Measurements from ENCODE around the gene KPNA5. TPM values are rescaled to one million over a fixed set of nuclear protein-coding genes. Genes with fewer than 3 reads are reported as not detected.

Gene KPNA5
- total RNA-seq, 2 experiments from 2014 or later = 10.4 to 13.6 TPM

DNA sequence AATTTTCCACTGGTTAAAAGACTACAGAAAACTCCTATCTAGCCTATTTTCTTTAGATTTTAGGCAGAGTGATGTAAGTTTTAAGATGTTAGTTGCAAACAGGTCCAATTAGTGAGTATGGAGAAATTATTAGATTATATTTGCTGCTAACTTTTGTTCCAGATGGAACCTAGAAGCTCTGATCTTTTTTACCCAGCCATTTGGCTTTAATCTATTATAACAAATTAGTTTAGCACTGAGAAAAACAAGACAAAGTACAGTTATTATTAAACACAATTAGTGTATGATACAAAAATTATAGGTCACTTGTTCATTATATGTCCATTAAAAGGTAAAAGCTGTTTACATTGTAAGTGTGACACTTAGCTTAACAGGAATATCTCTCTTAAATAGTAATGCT, 82.0 kb downstream of the KPNA5 start:
- ChIA-PET POLR2A (interaction anchor here (0.6 kb wide), 1 partner anchor 191 kb away, joined by 5 read pairs; no protein-coding TSS in a partner anchor), CTCF (interaction anchor here (0.5 kb wide), 1 partner anchor 16 kb away, joined by 3 read pairs; no protein-coding TSS in a partner anchor)
- H3K27ac Mint-ChIP-seq = no peak overlapping the region
- no peak overlapping the region for H3K4me3 Mint-ChIP-seq
- intact Hi-C loops (cut with DNase I, micrococcal nuclease) = no loop called here
- H3K4me1 Mint-ChIP-seq = peaks cover 9% of the 10 kb centered on the region
- no peak for ATAC-seq
- no peak for DNase-seq
- no peaks in the 10 kb centered on the region for H3K9me3 Mint-ChIP-seq (ENCODE audit: low read depth)
- no peaks in the 10 kb centered on the region for H3K36me3 Mint-ChIP-seq (ENCODE audit: low read depth)
- peaks cover 45% of the 10 kb centered on the region for H3K27me3 Mint-ChIP-seq

GRCh38 chr6:116763906-116764628, 83.1 kb downstream of the KPNA5 start:
- H3K27ac Mint-ChIP-seq = no peak overlapping the region
- no peaks in the 10 kb centered on the region for H3K9me3 Mint-ChIP-seq (ENCODE audit: low read depth)
- H3K27me3 Mint-ChIP-seq = peaks cover 49% of the 10 kb centered on the region
- H3K4me1 Mint-ChIP-seq = peaks cover 9% of the 10 kb centered on the region
- ChIA-PET POLR2A (no interaction called here), CTCF (no interaction called here)
- intact Hi-C loops (cut with DNase I, micrococcal nuclease) = no loop called here
- DNase-seq (no peak), ATAC-seq (no peak)
- H3K4me3 Mint-ChIP-seq = no peak overlapping the region
- H3K36me3 Mint-ChIP-seq (ENCODE audit: low read depth) = no peaks in the 10 kb centered on the region

DNA sequence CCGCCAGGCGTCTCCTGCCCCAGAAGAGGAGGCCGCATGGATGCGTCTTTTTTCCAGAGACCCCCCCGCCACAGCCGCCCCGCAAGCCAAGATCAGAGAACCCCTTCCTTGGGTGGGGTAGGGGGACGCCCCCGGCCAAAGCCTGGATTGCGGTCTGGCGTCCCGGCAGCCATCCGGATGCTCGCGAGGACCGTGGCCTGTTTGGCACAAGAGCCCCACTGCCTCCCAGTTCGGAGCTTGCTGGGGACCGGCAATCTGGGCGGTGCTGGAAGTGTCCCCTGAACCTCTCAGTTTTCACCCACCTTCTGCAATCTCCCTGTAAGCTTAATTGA, 83.6 kb downstream of the KPNA5 start:
- H3K27ac Mint-ChIP-seq = no peak overlapping the region
- intact Hi-C loops (cut with DNase I, micrococcal nuclease) = no loop called here
- POLR2A ChIA-PET = no interaction called here
- peak overlapping the region; percentile 52 for H3K4me3 Mint-ChIP-seq
- ATAC-seq = no peak
- peaks cover 9% of the 10 kb centered on the region for H3K4me1 Mint-ChIP-seq
- no peak for DNase-seq
- peaks cover 49% of the 10 kb centered on the region for H3K27me3 Mint-ChIP-seq
- H3K36me3 Mint-ChIP-seq (ENCODE audit: low read depth) = no peaks in the 10 kb centered on the region
- CTCF ChIA-PET = no interaction called here
- H3K9me3 Mint-ChIP-seq (ENCODE audit: low read depth) = no peaks in the 10 kb centered on the region

GRCh38 chr6:116764961-116765841, 84.2 kb downstream of the KPNA5 start, which contains the start of gene FAM162B:
Gene FAM162B (minus strand): TSS chr6:116765719. CDS start chr6:116765576, 143 bp downstream.
- POLR2A ChIA-PET = no interaction called here
- peak within 1 kb of the TSS; percentile 52 for H3K4me3 Mint-ChIP-seq
- CTCF ChIA-PET = interaction anchor here (0.8 to 1.1 kb wide), 2 partner anchors 9 to 17 kb away, joined by 3 read pairs; no protein-coding TSS in a partner anchor
- peaks cover 9% of the 10 kb centered on the region for H3K4me1 Mint-ChIP-seq
- no peak within 1 kb of the TSS for H3K27ac Mint-ChIP-seq
- no peaks in the 10 kb centered on the region for H3K9me3 Mint-ChIP-seq (ENCODE audit: low read depth)
- H3K27me3 Mint-ChIP-seq = peaks cover 45% of the 10 kb centered on the region
- intact Hi-C loops (cut with DNase I, micrococcal nuclease) = no loop called here
- ATAC-seq (peak; percentile 51), DNase-seq (peak; percentile 28)
- no peaks in the 10 kb centered on the region for H3K36me3 Mint-ChIP-seq (ENCODE audit: low read depth)

- DNase-seq = no peak
- Mint-ChIP-seq H3K9me3 (ENCODE audit: low read depth) (no peaks in the 10 kb centered on the region), H3K4me3 (no peak overlapping the region), H3K27me3 (peaks cover 44% of the 10 kb centered on the region), H3K4me1 (peaks cover 9% of the 10 kb centered on the region), H3K27ac (no peak overlapping the region), H3K36me3 (ENCODE audit: low read depth) (no peaks in the 10 kb centered on the region)
- no peak for ATAC-seq
- POLR2A ChIA-PET = interaction anchor here (0.6 kb wide), 1 partner anchor 23 kb away, joined by 3 read pairs; no protein-coding TSS in a partner anchor
- intact Hi-C loops (cut with DNase I, micrococcal nuclease) = no loop called here
- CTCF ChIA-PET = interaction anchor here (0.8 to 1.1 kb wide), 2 partner anchors 8 to 18 kb away, joined by 3 read pairs; no protein-coding TSS in a partner anchor
These were observed 85.6 kb downstream of the KPNA5 start for GRCh38 chr6:116766506-116767176.

DNA sequence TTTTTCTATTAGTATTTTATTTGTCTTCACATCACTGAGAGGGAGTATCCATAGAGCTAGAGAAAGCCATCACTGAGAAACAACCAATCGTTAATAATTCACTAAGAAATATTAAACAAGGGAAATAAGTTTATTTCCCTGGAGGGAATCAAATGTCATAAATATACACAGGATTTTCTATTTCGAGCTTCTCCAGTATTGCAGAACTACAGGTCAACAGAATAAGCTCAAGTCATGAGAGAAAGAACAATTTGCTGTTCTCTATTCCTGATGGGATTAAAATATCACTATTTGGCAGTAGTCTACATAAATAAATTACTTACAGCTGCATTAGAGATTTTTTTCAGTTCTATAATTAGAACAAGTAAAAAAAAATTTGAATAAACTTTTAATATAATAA, 86.7 kb downstream of the KPNA5 start:
- ATAC-seq = no peak
- CTCF ChIA-PET = interaction anchor here (0.5 kb wide), 1 partner anchor 810 kb away, joined by 3 read pairs; no protein-coding TSS in a partner anchor
- Mint-ChIP-seq H3K4me1 (peaks cover 9% of the 10 kb centered on the region), H3K27ac (no peak overlapping the region), H3K27me3 (peaks cover 44% of the 10 kb centered on the region), H3K9me3 (ENCODE audit: low read depth) (no peaks in the 10 kb centered on the region), H3K4me3 (no peak overlapping the region), H3K36me3 (ENCODE audit: low read depth) (no peaks in the 10 kb centered on the region)
- intact Hi-C loops (cut with DNase I, micrococcal nuclease) = no loop called here
- POLR2A ChIA-PET = interaction anchor here (0.6 kb wide), 1 partner anchor 24 kb away, joined by 3 read pairs; no protein-coding TSS in a partner anchor
- DNase-seq = no peak

GRCh38 chr6:116772450-116772849, 91.4 kb downstream of the KPNA5 start:
- no peaks in the 10 kb centered on the region for H3K9me3 Mint-ChIP-seq (ENCODE audit: low read depth)
- no peaks in the 10 kb centered on the region for H3K36me3 Mint-ChIP-seq (ENCODE audit: low read depth)
- ATAC-seq = no peak
- intact Hi-C loops (cut with DNase I, micrococcal nuclease) = no loop called here
- ChIA-PET CTCF (interaction anchor here (0.7 kb wide), 1 partner anchor 12 kb away, joined by 4 read pairs; no protein-coding TSS in a partner anchor), POLR2A (no interaction called here)
- H3K4me1 Mint-ChIP-seq = no peaks in the 10 kb centered on the region
- no peak overlapping the region for H3K27ac Mint-ChIP-seq
- peaks cover 14% of the 10 kb centered on the region for H3K27me3 Mint-ChIP-seq
- DNase-seq = no peak
- H3K4me3 Mint-ChIP-seq = no peak overlapping the region

GRCh38 chr6:116773886-116774285, 92.9 kb downstream of the KPNA5 start:
- Mint-ChIP-seq H3K4me1 (no peaks in the 10 kb centered on the region), H3K9me3 (ENCODE audit: low read depth) (no peaks in the 10 kb centered on the region), H3K36me3 (ENCODE audit: low read depth) (no peaks in the 10 kb centered on the region), H3K27ac (no peak overlapping the region), H3K4me3 (no peak overlapping the region), H3K27me3 (peaks cover 11% of the 10 kb centered on the region)
- no peak for ATAC-seq
- intact Hi-C loops (cut with DNase I, micrococcal nuclease) = no loop called here
- POLR2A ChIA-PET = no interaction called here
- DNase-seq = no peak
- CTCF ChIA-PET = interaction anchor here (1.0 kb wide), 1 partner anchor 8 kb away, joined by 3 read pairs; no protein-coding TSS in a partner anchor

DNA sequence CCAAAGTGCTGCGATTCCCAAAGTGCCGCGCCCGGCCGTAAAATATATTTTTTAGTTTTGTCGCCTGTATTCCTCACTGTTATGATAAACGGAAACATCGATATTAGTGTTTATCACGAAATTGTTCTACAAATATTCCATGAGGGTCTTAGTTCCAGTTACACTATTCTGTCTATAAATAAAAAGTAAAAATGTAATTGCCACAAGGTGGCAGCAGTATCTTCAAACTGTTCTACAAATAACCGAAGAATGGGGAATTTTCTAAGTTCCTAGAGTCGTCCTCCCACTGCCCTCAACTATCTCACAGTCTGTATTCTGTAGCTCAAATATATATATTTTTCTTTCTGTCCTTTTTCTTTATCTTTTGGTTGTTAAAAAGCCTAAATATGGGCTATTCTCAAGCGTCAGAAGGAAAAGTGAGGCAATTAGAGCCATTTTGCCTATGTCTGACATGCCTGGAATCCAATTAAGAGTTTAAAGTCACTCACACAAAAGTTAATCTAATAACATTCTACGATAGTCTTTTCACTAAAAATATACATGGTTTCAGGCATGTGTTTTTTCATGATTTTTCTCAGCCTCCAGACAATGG, 98.7 kb downstream of the KPNA5 start:
- intact Hi-C loops (cut with DNase I, micrococcal nuclease) = loop anchor here (1.0 to 10.0 kb wide), 3 partner anchors 185 to 538 kb away; no protein-coding TSS in a partner anchor
- DNase-seq = no peak
- Mint-ChIP-seq H3K27ac (no peak overlapping the region), H3K9me3 (ENCODE audit: low read depth) (no peaks in the 10 kb centered on the region), H3K4me1 (no peaks in the 10 kb centered on the region), H3K27me3 (peaks cover 5% of the 10 kb centered on the region), H3K4me3 (no peak overlapping the region), H3K36me3 (ENCODE audit: low read depth) (no peaks in the 10 kb centered on the region)
- POLR2A ChIA-PET = no interaction called here
- CTCF ChIA-PET = interaction anchor here (1.2 kb wide), 1 partner anchor 67 kb away, joined by 10 read pairs; no protein-coding TSS in a partner anchor
- no peak for ATAC-seq

DNA sequence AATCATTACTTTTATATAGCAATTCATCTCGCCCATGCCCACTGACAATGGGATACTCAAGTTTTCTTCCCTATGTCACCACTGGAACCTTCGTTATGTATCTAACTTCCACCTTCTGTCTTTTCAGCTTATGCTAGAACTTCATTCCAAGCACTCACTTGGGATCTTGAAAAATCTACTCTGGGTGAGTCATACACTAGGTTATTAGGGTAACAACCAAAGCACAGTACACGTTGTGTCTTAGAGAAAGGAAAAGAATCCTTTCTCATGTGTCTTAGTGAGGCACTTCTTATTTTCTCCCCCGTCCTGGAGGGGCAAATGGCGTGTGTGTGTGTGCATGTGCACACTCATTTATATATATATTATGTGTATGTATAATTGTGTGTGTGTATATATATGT, 102.8 kb downstream of the KPNA5 start:
- ChIA-PET POLR2A (no interaction called here), CTCF (interaction anchor here (0.6 kb wide), 1 partner anchor 12 kb away, joined by 4 read pairs; no protein-coding TSS in a partner anchor)
- no peak overlapping the region for H3K27ac Mint-ChIP-seq
- H3K27me3 Mint-ChIP-seq = peaks cover 7% of the 10 kb centered on the region
- DNase-seq (no peak), ATAC-seq (no peak)
- H3K4me1 Mint-ChIP-seq = no peaks in the 10 kb centered on the region
- no peak overlapping the region for H3K4me3 Mint-ChIP-seq
- H3K9me3 Mint-ChIP-seq (ENCODE audit: low read depth) = no peaks in the 10 kb centered on the region
- no peaks in the 10 kb centered on the region for H3K36me3 Mint-ChIP-seq (ENCODE audit: low read depth)
- intact Hi-C loops (cut with DNase I, micrococcal nuclease) = loop anchor here (5.0 to 10.0 kb wide), 2 partner anchors 181 to 533 kb away; no protein-coding TSS in a partner anchor

Measured in activated CD4-positive, alpha-beta T cell treated with anti-CD3 and anti-CD28 coated beads for 36 hours (primary cell).